ENCODE results near the gene LZTFL1.

GRCh38 chr3:45874677-45875346 is 32.9 kb upstream of the LZTFL1 start:
- no peak for TF ChIP-seq CTCF (IDR thresholded peaks at IDR 0.05)
- TF ChIP-seq POLR2AphosphoS5 (IDR thresholded peaks at IDR 0.05), result no peak
- TF ChIP-seq POLR2A (IDR thresholded peaks at IDR 0.05), result no peak
